ENCODE measurements around the gene ALDH6A1. TPM values are rescaled to one million over a fixed set of nuclear protein-coding genes. Genes with fewer than 3 reads are reported as not detected.

ALDH6A1 gene
- polyA plus RNA-seq, 1 donor from 2014 or later: 11.1 TPM

DNA sequence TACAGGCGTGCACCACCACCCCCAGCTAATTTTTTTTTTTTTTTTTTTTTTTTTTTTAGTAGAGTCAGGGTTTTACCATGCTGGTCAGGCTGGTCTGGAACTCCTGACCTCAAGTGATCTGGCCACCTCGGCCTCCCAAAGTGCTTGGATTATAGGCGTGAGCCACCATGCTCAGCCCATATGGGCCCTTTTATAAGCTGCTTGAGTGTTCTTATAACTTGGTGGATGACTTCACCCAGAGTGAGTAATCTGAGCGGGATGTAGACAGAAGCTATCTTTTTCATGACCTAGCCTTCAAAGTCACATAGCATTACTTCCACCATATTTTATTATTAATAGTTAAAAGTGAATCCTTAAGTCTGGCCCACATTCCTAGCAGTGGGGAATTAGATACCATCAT, 48.7 kb downstream of the ALDH6A1 start:
- no peak overlapping the region for H3K4me3 ChIP-seq (ENCODE audit: low read length)
- H3K9me3 ChIP-seq (ENCODE audit: low read length): no peaks in the 10 kb centered on the region
- H2AFZ ChIP-seq (ENCODE audit: low read depth, low read length): no peak overlapping the region
- H3K9me2 ChIP-seq (ENCODE audit: insufficient read depth, low read length): no peaks in the 10 kb centered on the region
- no peaks in the 10 kb centered on the region for H3F3A ChIP-seq (ENCODE audit: insufficient read depth, low read length, poor library complexity, severe bottlenecking)
- H3K36me3 ChIP-seq (ENCODE audit: insufficient read depth, low read length): no peaks in the 10 kb centered on the region
- H3K4me2 ChIP-seq (ENCODE audit: low read length): no peak overlapping the region
- H3K9ac ChIP-seq (ENCODE audit: low read length): no peak overlapping the region
- H3K79me2 ChIP-seq (replicated peaks; ENCODE audit: insufficient read depth, low read length): no peaks in the 10 kb centered on the region
- H3K27me3 ChIP-seq (ENCODE audit: insufficient read depth, low read depth, low read length): no peaks in the 10 kb centered on the region
- H4K20me1 ChIP-seq (ENCODE audit: insufficient read depth): no peaks in the 10 kb centered on the region
- H3K27ac ChIP-seq (ENCODE audit: low read length): no peak overlapping the region
- TF ChIP-seq TAF1 (IDR thresholded peaks at IDR 0.05; ENCODE audit: low read depth) (no peak), EZH2 (IDR thresholded peaks at IDR 0.05; ENCODE audit: borderline replicate concordance, insufficient read depth, low read length, poor library complexity, severe bottlenecking) (no peak), MXI1 (conservative IDR thresholded peaks at IDR 0.05; ENCODE audit: poor library complexity, severe bottlenecking) (no peak), EP300 (conservative IDR thresholded peaks at IDR 0.05; ENCODE audit: poor library complexity, severe bottlenecking) (no peak), POLR2AphosphoS5 (IDR thresholded peaks at IDR 0.05) (no peak)
- TF ChIP-seq, protein P1, sequence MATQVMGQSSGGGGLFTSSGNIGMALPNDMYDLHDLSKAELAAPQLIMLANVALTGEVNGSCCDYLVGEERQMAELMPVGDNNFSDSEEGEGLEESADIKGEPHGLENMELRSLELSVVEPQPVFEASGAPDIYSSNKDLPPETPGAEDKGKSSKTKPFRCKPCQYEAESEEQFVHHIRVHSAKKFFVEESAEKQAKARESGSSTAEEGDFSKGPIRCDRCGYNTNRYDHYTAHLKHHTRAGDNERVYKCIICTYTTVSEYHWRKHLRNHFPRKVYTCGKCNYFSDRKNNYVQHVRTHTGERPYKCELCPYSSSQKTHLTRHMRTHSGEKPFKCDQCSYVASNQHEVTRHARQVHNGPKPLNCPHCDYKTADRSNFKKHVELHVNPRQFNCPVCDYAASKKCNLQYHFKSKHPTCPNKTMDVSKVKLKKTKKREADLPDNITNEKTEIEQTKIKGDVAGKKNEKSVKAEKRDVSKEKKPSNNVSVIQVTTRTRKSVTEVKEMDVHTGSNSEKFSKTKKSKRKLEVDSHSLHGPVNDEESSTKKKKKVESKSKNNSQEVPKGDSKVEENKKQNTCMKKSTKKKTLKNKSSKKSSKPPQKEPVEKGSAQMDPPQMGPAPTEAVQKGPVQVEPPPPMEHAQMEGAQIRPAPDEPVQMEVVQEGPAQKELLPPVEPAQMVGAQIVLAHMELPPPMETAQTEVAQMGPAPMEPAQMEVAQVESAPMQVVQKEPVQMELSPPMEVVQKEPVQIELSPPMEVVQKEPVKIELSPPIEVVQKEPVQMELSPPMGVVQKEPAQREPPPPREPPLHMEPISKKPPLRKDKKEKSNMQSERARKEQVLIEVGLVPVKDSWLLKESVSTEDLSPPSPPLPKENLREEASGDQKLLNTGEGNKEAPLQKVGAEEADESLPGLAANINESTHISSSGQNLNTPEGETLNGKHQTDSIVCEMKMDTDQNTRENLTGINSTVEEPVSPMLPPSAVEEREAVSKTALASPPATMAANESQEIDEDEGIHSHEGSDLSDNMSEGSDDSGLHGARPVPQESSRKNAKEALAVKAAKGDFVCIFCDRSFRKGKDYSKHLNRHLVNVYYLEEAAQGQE (IDR thresholded peaks at IDR 0.05; ENCODE audit: borderline replicate concordance): no peak

DNA sequence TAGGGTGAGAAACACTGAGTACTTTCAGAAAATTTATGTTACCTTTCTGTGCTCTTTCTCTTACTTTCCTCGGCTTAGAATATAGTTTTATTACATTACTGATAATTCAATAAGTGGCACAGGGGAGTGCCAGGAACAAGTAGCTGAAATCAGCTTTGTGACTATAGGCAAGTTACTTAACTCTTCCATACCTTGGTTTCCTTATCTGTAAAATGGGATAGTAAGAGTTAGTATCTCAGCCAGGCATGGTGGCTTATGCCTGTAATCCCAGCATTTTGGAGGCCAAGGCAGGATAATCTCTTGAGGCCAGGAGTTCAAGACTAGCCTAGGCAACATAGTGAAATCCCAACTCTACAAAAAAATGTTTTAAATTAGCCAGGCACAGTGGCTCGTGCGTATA, 49.7 kb downstream of the ALDH6A1 start:
- no peaks in the 10 kb centered on the region for H3K27me3 ChIP-seq (ENCODE audit: insufficient read depth, low read depth, low read length)
- H3K27ac ChIP-seq (ENCODE audit: low read length): no peak overlapping the region
- no peak overlapping the region for H3K9ac ChIP-seq (ENCODE audit: low read length)
- H3K9me3 ChIP-seq (ENCODE audit: low read length): no peaks in the 10 kb centered on the region
- H3F3A ChIP-seq (ENCODE audit: insufficient read depth, low read length, poor library complexity, severe bottlenecking): no peaks in the 10 kb centered on the region
- no peaks in the 10 kb centered on the region for H3K36me3 ChIP-seq (ENCODE audit: insufficient read depth, low read length)
- H3K9me2 ChIP-seq (ENCODE audit: insufficient read depth, low read length): no peaks in the 10 kb centered on the region
- H3K4me3 ChIP-seq (ENCODE audit: low read length): no peak overlapping the region
- H4K20me1 ChIP-seq (ENCODE audit: insufficient read depth): no peaks in the 10 kb centered on the region
- H3K79me2 ChIP-seq (replicated peaks; ENCODE audit: insufficient read depth, low read length): no peaks in the 10 kb centered on the region
- no peak overlapping the region for H3K4me2 ChIP-seq (ENCODE audit: low read length)
- TF ChIP-seq, protein P2, sequence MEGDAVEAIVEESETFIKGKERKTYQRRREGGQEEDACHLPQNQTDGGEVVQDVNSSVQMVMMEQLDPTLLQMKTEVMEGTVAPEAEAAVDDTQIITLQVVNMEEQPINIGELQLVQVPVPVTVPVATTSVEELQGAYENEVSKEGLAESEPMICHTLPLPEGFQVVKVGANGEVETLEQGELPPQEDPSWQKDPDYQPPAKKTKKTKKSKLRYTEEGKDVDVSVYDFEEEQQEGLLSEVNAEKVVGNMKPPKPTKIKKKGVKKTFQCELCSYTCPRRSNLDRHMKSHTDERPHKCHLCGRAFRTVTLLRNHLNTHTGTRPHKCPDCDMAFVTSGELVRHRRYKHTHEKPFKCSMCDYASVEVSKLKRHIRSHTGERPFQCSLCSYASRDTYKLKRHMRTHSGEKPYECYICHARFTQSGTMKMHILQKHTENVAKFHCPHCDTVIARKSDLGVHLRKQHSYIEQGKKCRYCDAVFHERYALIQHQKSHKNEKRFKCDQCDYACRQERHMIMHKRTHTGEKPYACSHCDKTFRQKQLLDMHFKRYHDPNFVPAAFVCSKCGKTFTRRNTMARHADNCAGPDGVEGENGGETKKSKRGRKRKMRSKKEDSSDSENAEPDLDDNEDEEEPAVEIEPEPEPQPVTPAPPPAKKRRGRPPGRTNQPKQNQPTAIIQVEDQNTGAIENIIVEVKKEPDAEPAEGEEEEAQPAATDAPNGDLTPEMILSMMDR (IDR thresholded peaks at IDR 0.05; ENCODE audit: poor library complexity, severe bottlenecking): no peak
- TF ChIP-seq EP300 (conservative IDR thresholded peaks at IDR 0.05; ENCODE audit: poor library complexity, severe bottlenecking) (no peak), SMC3 (conservative IDR thresholded peaks at IDR 0.05; ENCODE audit: poor library complexity) (no peak), MXI1 (conservative IDR thresholded peaks at IDR 0.05; ENCODE audit: poor library complexity, severe bottlenecking) (no peak), POLR2AphosphoS5 (IDR thresholded peaks at IDR 0.05) (no peak)
- H2AFZ ChIP-seq (ENCODE audit: low read depth, low read length): no peak overlapping the region

DNA sequence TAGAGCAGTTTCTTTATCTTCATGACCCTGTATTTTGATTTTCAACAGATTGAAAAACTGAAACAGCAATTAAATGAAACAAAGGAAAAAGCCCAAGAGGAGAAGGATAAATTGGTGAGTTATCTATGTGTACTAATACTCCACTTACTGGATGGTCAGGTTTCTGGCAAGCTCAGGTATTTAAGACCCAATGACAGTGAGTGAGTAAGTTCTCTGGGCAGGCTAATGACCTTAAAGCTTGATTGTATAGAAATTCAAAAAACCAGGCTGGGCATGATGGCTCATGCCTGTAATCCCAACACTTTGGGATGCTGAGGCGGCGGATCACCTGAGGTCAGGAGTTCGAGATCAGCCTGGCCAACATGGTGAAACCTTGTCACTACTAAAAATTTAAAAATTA, 55.1 kb downstream of the ALDH6A1 start:
- Histone ChIP-seq H3F3A (ENCODE audit: insufficient read depth, low read length, poor library complexity, severe bottlenecking) (no peaks in the 10 kb centered on the region), H2AFZ (ENCODE audit: low read depth, low read length) (no peak overlapping the region), H3K79me2 (replicated peaks; ENCODE audit: insufficient read depth, low read length) (no peaks in the 10 kb centered on the region), H3K36me3 (ENCODE audit: insufficient read depth, low read length) (no peaks in the 10 kb centered on the region), H3K9me2 (ENCODE audit: insufficient read depth, low read length) (no peaks in the 10 kb centered on the region), H3K27me3 (ENCODE audit: insufficient read depth, low read depth, low read length) (no peaks in the 10 kb centered on the region), H3K4me2 (ENCODE audit: low read length) (no peak overlapping the region), H3K27ac (ENCODE audit: low read length) (no peak overlapping the region), H3K9ac (ENCODE audit: low read length) (no peak overlapping the region), H4K20me1 (ENCODE audit: insufficient read depth) (no peaks in the 10 kb centered on the region), H3K4me3 (ENCODE audit: low read length) (no peak overlapping the region), H3K9me3 (ENCODE audit: low read length) (no peaks in the 10 kb centered on the region)
- TF ChIP-seq POLR2AphosphoS5 (IDR thresholded peaks at IDR 0.05) (no peak), SMC3 (conservative IDR thresholded peaks at IDR 0.05; ENCODE audit: poor library complexity) (no peak), EZH2 (IDR thresholded peaks at IDR 0.05; ENCODE audit: borderline replicate concordance, insufficient read depth, low read length, poor library complexity, severe bottlenecking) (no peak), MXI1 (conservative IDR thresholded peaks at IDR 0.05; ENCODE audit: poor library complexity, severe bottlenecking) (no peak), EP300 (conservative IDR thresholded peaks at IDR 0.05; ENCODE audit: poor library complexity, severe bottlenecking) (no peak), RAD21 (conservative IDR thresholded peaks at IDR 0.05) (no peak), TAF1 (IDR thresholded peaks at IDR 0.05; ENCODE audit: low read depth) (no peak)
- TF ChIP-seq, protein P2 (IDR thresholded peaks at IDR 0.05; ENCODE audit: poor library complexity, severe bottlenecking): no peak
- TF ChIP-seq, protein P1 (IDR thresholded peaks at IDR 0.05; ENCODE audit: borderline replicate concordance): no peak

Data from neural cell (in vitro differentiated cells).